CD14-positive monocyte (primary cell): ENCODE data around the gene LCE1E. TPM values are rescaled to one million over a fixed set of nuclear protein-coding genes. Genes with fewer than 3 reads are reported as not detected.

Source experiments
- DNase-seq, 3 donors: peaks; one replicate each; pipeline ENCODE4 v3.0.0-alpha.2; 2011 to 2022
- H2AFZ ChIP-seq: 2 replicates; pipeline ENCODE4 v1.6.0; 2012; ENCODE audit warnings: mild to moderate bottlenecking, low read depth, low read length, inconsistent platforms; ENCODE audit not compliant: insufficient read depth, poor library complexity, severe bottlenecking
- H3K27ac ChIP-seq, 2 donors: 1 replicate in 1 of 2; 2 replicates in 1 of 2; pipeline ENCODE4 v1.5.1; 2012 to 2013; ENCODE audit warnings: low read length in 2 of 2, control low read depth in 1 of 2, inconsistent platforms in 1 of 2, low read depth in 1 of 2, mild to moderate bottlenecking in 1 of 2
- H3K27me3 ChIP-seq, 2 donors: one replicate each; pipeline versions ENCODE4 v1.6.0 to v1.6.1; 2011 to 2013; ENCODE audit warnings: low read length in 2 of 2; ENCODE audit not compliant: control insufficient read depth in 2 of 2, insufficient read depth in 2 of 2
- H3K36me3 ChIP-seq, 2 donors: replicated peaks in 1 of 2; 1 replicate in 1 of 2; 2 replicates in 1 of 2; pipeline versions ENCODE4 v1.5.1 to v1.6.1; 2012 to 2013; ENCODE audit warnings: low read length in 2 of 2, control low read depth in 1 of 2, inconsistent platforms in 1 of 2, mild to moderate bottlenecking in 1 of 2; ENCODE audit not compliant: insufficient read depth in 2 of 2, control insufficient read depth in 1 of 2
- H3K4me1 ChIP-seq, 2 donors: 1 replicate in 1 of 2; 2 replicates in 1 of 2; pipeline versions ENCODE4 v1.5.1 to v1.6.1; 2012 to 2013; ENCODE audit warnings: low read length in 2 of 2, control low read depth in 1 of 2, inconsistent platforms in 1 of 2, mild to moderate bottlenecking in 1 of 2, moderate library complexity in 1 of 2; ENCODE audit not compliant: insufficient read depth in 2 of 2, control insufficient read depth in 1 of 2
- H3K4me2 ChIP-seq: replicated peaks from 2 replicates; pipeline ENCODE3; 2012; ENCODE audit warnings: low read length, moderate library complexity, mild to moderate bottlenecking; ENCODE audit not compliant: poor library complexity, severe bottlenecking; ENCODE audit errors: extremely low read depth
- H3K4me3 ChIP-seq, 3 experiments: fragments of 200-600 bp in 1 of 3; sonication (generic) in 1 of 3; replicated peaks in 1 of 3; 1 replicate in 2 of 3; 2 replicates in 1 of 3; pipeline ENCODE4 v1.5.1; 2011 to 2013; ENCODE audit warnings: low read length in 3 of 3, mild to moderate bottlenecking in 3 of 3, control low read depth in 2 of 3, low read depth in 2 of 3, inconsistent platforms in 1 of 3, moderate library complexity in 1 of 3
- H3K79me2 ChIP-seq: 2 replicates; pipeline ENCODE4 v1.6.0; 2012; ENCODE audit warnings: mild to moderate bottlenecking, control low read depth, inconsistent platforms, low read length, moderate library complexity; ENCODE audit not compliant: insufficient read depth
- H3K9ac ChIP-seq: 2 replicates; pipeline ENCODE4 v1.6.0; 2017; ENCODE audit warnings: low read length, mild to moderate bottlenecking; ENCODE audit not compliant: insufficient read depth, poor library complexity, severe bottlenecking
- H3K9me3 ChIP-seq, 2 donors: replicated peaks in 1 of 2; 1 replicate in 1 of 2; 2 replicates in 1 of 2; pipeline versions ENCODE4 v1.5.1 to v1.6.1; 2012 to 2013; ENCODE audit warnings: low read length in 2 of 2, control low read depth in 1 of 2; ENCODE audit not compliant: control insufficient read depth in 1 of 2, insufficient read depth in 1 of 2
- H4K20me1 ChIP-seq: 2 replicates; pipeline ENCODE4 v1.6.0; 2012; ENCODE audit warnings: mild to moderate bottlenecking, low read length, control low read depth, moderate library complexity; ENCODE audit not compliant: insufficient read depth
- H3K27ac Mint-ChIP-seq, 7 donors: one replicate each; pipeline ENCODE4 v1.8.0; 2020; ENCODE audit warnings: mild to moderate bottlenecking in 7 of 7, mixed read lengths in 7 of 7, moderate library complexity in 6 of 7, inconsistent platforms in 2 of 7
- H3K27me3 Mint-ChIP-seq, 3 donors: one replicate each; pipeline ENCODE4 v1.8.0; 2021 to 2022; ENCODE audit warnings: low read depth in 3 of 3, mild to moderate bottlenecking in 3 of 3, mixed read lengths in 3 of 3, moderate library complexity in 3 of 3, inconsistent platforms in 1 of 3
- H3K36me3 Mint-ChIP-seq, 2 donors: one replicate each; pipeline ENCODE4 v1.8.0; 2020; ENCODE audit warnings: mixed read lengths in 2 of 2, inconsistent platforms in 1 of 2, mild to moderate bottlenecking in 1 of 2
- H3K4me1 Mint-ChIP-seq: one replicate; pipeline ENCODE4 v1.8.0; 2020; ENCODE audit warnings: mild to moderate bottlenecking, mixed read lengths
- H3K4me3 Mint-ChIP-seq, 2 donors: one replicate each; pipeline ENCODE4 v1.8.0; 2020; ENCODE audit warnings: mild to moderate bottlenecking in 2 of 2, mixed read lengths in 2 of 2, moderate library complexity in 1 of 2
- H3K9me3 Mint-ChIP-seq, 7 donors: one replicate each; pipeline ENCODE4 v1.8.0; 2020 to 2022; ENCODE audit warnings: mixed read lengths in 7 of 7, mild to moderate bottlenecking in 6 of 7, moderate library complexity in 6 of 7, inconsistent platforms in 2 of 7
- WGBS: methylation state at CpG from one replicate; pipeline ENCODE4 v1.1.5; 2013; ENCODE audit warnings: missing lambda C conversion rate; ENCODE audit not compliant: insufficient coverage; 5-methylcytosine and 5-hydroxymethylcytosine counted together
- intact Hi-C, 2 donors: fragments of 100-400 bp; cut with micrococcal nuclease; formaldehyde crosslinking; loops; one replicate each; pipeline versions ENCODE4 v1.15.0 to v1.15.1; 2023
- polyA plus RNA-seq, 3 donors: library from polyadenylated mRNA; depleted of rRNA in 1 of 3; unstranded in 2 of 3; stranded (reverse) in 1 of 3; fragments of 300-500 nt in 2 of 3; fragments of >200 nt in 1 of 3; fragmentation: Illumina TruSeq in 2 of 3; gene quantifications; 1 replicate in 2 of 3; 2 replicates in 1 of 3; pipeline ENCODE4 v1.2.3, GENCODE V29; 2012 to 2021
- TF ChIP-seq, protein P1 (sequence below): fragments of 200-600 bp; IDR thresholded peaks from one replicate; pipeline ENCODE4 v1.8.0; 2022; ENCODE audit warnings: antibody characterized with exemption, mild to moderate bottlenecking

LCE1E gene
- polyA plus RNA-seq, 3 donors: not detected

DNA sequence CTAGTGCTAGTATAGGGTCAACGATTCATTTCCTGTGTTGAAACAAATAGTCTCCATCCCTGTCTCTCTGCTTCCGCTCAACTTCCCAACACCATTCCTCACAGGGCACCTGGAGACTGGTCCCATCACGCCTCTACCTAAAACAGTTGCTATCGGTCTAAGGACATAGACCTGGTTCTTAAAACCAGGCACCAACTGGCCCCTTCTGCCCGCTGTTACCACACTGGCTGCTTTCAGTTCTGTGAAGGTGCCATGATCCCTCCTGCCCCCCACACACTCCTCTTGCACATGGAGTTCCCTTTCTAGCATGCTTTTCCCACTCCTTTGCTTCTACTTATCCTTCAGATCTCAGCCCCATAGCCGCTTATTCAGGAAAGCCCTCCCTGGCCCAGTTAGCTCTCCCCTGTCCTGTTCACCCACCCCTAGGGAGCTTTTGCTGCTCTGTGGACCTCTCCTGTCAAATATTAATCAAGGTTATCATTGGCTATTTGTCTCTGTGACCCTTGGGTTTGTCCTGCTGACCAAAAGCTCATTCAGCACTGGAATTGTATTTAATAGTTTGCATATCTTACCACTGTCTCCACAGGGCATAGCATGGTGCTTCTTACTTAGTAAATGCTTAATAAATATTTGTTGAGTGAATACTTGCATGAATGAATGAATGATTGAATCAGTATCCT is 40.2 kb upstream of the LCE1E start:
- Mint-ChIP-seq H3K36me3 (no peaks in the 10 kb centered on the region), H3K9me3 (no peaks in the 10 kb centered on the region), H3K4me3 (no peak overlapping the region), H3K27ac (no peak overlapping the region), H3K27me3 (peaks cover 6 to 13% (median 11%) of the 10 kb centered on the region in 3 donors), H3K4me1 (peaks cover 2% of the 10 kb centered on the region)
- 85% methylated on average over 5 of the region's 6 CpGs for WGBS
- no peak overlapping the region for H3K4me3 ChIP-seq
- no peak overlapping the region for H3K27ac ChIP-seq
- DNase-seq: no peak
- H3K9me3 ChIP-seq: no peaks in the 10 kb centered on the region
- H3K27me3 ChIP-seq: peaks cover under 1 to 10% of the 10 kb centered on the region in 2 donors
- TF ChIP-seq, protein P1, sequence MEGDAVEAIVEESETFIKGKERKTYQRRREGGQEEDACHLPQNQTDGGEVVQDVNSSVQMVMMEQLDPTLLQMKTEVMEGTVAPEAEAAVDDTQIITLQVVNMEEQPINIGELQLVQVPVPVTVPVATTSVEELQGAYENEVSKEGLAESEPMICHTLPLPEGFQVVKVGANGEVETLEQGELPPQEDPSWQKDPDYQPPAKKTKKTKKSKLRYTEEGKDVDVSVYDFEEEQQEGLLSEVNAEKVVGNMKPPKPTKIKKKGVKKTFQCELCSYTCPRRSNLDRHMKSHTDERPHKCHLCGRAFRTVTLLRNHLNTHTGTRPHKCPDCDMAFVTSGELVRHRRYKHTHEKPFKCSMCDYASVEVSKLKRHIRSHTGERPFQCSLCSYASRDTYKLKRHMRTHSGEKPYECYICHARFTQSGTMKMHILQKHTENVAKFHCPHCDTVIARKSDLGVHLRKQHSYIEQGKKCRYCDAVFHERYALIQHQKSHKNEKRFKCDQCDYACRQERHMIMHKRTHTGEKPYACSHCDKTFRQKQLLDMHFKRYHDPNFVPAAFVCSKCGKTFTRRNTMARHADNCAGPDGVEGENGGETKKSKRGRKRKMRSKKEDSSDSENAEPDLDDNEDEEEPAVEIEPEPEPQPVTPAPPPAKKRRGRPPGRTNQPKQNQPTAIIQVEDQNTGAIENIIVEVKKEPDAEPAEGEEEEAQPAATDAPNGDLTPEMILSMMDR: no peak
- no peaks in the 10 kb centered on the region for H3K79me2 ChIP-seq
- intact Hi-C loops: no loop called here
- no peak overlapping the region for H3K4me2 ChIP-seq
- no peak overlapping the region for H3K9ac ChIP-seq
- H3K36me3 ChIP-seq: no peaks in the 10 kb centered on the region
- H2AFZ ChIP-seq: no peak overlapping the region
- H4K20me1 ChIP-seq: no peaks in the 10 kb centered on the region
- H3K4me1 ChIP-seq: no peaks in the 10 kb centered on the region

DNA sequence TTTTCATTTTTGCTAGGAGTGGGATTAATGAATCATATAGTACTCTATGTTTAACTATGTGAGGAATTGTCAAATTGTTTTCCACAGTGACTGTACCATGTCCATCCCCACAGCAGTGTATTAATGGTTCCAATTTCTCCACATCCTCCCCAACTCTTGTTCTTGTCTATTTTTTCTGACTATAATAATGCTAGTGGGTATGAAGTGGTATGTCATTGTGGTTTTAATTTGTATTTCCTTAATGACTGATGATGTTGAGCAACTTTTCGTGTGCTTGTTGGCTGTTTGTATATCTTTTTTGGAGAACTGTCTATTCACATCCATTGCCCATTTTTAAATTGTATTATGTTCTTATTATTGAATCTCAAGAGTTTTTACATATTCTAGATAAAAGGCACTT is 38.2 kb upstream of the LCE1E start:
- H3K27me3 Mint-ChIP-seq: peaks cover 10 to 11% (median 11%) of the 10 kb centered on the region in 3 donors
- Histone ChIP-seq H3K9ac (no peak overlapping the region), H3K9me3 (no peaks in the 10 kb centered on the region), H2AFZ (no peak overlapping the region), H3K27me3 (peaks cover 8 to 15% of the 10 kb centered on the region in 2 donors), H3K4me2 (no peak overlapping the region), H3K4me1 (no peaks in the 10 kb centered on the region), H3K36me3 (no peaks in the 10 kb centered on the region), H4K20me1 (no peaks in the 10 kb centered on the region), H3K79me2 (no peaks in the 10 kb centered on the region), H3K4me3 (no peak overlapping the region), H3K27ac (no peak overlapping the region)
- no CpG with 5 or more reads among the region's 1 CpG for WGBS
- H3K4me1 Mint-ChIP-seq: peaks cover 2% of the 10 kb centered on the region
- TF ChIP-seq, protein P1: no peak
- no peak overlapping the region for H3K4me3 Mint-ChIP-seq
- intact Hi-C loops: no loop called here
- no peaks in the 10 kb centered on the region for H3K36me3 Mint-ChIP-seq
- H3K9me3 Mint-ChIP-seq: no peaks in the 10 kb centered on the region
- no peak for DNase-seq
- H3K27ac Mint-ChIP-seq: no peak overlapping the region
